HG03457 (cell line): ENCODE measurements around the gene EPS8.
"Not testable (repeated sequence)": the region's sequence is repeated elsewhere in the genome, so short reads cannot be mapped to it uniquely, and the experiment has no call there.

Experiments
- ATAC-seq: cut with Tn5 transposase; IDR thresholded peaks from one replicate; pipeline ENCODE4 v1.9.1; 2021; ENCODE audit warnings: moderate number of reproducible peaks; ENCODE audit not compliant: unreplicated experiment

Gene EPS8

GRCh38 chr12:15762162-15762561 is 27.0 kb downstream of the EPS8 start:
- not testable (repeated sequence) for ATAC-seq

- no peak for ATAC-seq
Measured at GRCh38 chr12:15757553-15758255, 31.5 kb downstream of the EPS8 start.

- no peak for ATAC-seq
Measured at GRCh38 chr12:15756822-15757221, 32.4 kb downstream of the EPS8 start.

DNA sequence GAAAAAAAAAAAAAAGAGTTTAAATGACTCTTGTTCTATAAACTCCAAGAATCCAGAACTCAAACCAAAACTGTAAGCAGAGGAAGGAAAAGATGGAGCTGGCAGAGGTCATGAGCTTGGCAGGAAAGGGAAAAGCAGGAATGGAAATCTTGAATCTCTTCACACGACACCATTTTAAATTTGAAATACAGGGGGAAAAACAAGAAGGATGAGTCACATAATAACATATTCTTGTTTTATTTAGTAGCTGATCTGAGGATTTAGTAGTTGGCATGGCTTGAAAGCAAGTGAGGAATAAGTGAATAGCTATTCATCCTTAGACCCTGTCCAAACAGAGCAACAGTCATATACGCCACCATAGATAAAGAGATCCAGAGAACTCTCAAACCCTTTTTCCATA is 35.0 kb downstream of the EPS8 start:
- no peak for ATAC-seq

DNA sequence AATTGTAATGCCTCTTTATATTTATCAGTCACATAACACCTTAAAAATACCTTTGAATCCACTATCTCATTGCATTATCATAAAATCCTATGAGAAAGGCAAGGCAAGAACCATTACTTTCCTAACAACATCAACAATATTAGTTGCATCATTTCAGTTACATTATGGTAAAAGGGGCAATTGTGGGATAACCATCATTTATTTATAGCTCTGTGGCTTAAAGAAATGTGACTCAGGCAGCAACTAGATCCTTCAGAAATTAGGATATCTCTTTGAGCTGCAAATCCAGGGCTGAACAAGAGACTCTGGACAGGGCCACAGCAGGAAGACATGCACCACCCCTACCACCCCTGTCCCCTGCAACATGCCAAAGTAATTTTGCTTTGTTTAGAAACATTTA is 36.4 kb downstream of the EPS8 start:
- no peak for ATAC-seq

DNA sequence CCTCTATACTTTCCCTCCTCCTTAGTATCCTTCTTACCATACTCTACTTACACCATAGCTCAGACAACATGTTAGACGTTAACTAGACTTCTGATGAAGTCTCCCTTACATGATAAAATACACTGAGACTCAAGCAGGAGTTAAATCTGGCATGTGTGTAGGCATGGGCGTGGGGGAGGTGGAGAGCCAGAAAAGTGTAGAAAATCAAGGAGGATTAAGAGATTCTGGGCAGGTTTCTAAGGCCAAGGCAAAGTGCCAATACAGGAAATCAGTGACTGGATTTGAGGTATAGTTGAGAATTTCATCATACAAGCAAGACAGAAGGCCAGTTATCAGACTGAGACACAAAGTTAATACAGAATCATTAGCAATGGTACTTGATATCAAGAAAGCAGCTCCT is 37.4 kb downstream of the EPS8 start:
- ATAC-seq = no peak

- ATAC-seq = no peak
Measured at GRCh38 chr12:15749937-15750336, 39.3 kb downstream of the EPS8 start.

DNA sequence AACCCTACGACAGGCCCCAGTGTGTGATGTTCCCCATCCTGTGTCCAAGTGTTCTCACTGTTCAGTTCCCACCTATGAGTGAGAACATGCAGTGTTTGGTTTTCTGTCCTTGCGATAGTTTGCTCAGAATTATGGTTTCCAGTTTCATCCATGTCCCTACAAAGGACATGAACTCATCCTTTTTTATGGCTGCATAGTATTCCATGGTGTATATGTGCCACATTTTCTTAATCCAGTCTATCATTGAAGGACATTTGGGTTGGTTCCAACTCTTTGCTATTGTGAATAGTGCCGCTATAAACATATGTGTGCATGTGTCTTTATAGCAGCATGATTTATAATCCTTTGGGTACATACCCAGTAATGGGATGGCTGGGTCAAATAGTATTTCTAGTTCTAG is 47.3 kb downstream of the EPS8 start:
- ATAC-seq = not testable (repeated sequence)

- no peak for ATAC-seq
Measured at GRCh38 chr12:15741082-15741481, 48.1 kb downstream of the EPS8 start.

DNA sequence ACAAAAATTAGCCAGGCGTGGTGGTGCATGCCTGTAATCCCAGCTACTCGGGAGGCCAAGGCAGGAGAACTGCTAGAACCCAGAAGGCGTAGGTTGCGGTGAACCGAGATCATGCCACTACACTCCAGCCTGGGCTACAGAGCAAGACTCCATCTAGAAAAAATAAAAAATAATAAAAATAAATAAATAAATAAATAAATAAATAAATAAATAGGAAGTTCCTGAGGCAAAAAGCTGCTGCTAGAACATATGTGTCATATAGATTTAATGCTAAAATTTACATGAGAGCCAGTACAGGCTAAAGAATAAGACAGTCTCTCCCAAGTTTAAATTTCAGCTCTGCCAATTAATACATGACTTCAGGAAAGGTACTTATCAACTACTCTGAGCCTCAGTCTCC is 48.8 kb downstream of the EPS8 start:
- ATAC-seq = not testable (repeated sequence)

DNA sequence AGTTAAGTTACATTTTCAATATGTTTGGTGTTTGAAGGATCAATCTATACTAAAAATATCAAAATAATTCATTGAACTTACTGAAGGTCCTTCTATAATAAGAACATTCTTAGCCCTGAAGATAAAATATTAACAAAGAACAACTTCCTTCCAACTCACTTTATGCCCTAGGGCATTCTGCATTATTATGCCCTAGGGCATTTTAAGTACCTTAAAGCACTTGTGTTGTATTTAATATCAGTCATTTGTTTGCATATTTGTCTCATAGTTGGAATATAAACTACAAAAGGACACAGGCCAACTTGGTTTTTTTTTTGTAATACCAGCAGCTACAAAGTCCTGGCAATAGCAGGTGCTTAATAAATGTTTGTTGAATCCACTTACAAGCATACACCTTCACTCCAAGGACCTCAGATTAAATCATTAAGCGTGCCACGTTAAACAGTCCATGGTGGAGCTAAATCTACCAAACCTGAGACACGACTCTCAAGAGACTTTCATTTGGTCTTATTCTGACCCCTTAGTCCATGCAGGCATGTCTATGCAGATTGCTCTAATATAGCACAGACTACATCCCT is 50.7 kb downstream of the EPS8 start:
- no peak for ATAC-seq

- ATAC-seq = no peak
Measured at GRCh38 chr12:15735837-15736615, 53.2 kb downstream of the EPS8 start.

DNA sequence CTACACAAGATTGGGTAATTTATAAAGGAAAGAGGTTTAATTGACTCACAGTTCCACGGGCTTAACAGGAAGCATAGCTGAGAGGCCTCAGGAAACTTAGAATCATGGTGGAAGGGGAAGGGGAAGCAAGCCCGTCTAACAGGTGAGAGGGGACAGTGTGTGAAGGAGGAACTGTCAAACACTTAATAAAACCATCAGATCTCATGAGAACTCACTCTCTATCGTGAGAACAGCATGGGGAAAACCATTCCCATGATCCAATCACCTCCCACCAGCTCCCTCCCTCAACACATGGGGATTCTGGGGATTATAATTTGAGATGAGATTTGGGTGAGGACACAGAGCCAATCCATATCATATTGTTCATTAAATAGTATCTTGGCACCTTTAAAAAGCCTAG is 56.1 kb downstream of the EPS8 start:
- ATAC-seq = no peak

GRCh38 chr12:15732341-15733061 is 56.7 kb downstream of the EPS8 start:
- ATAC-seq = no peak

- ATAC-seq = no peak
Measured at GRCh38 chr12:15731940-15732339, 57.2 kb downstream of the EPS8 start.

DNA sequence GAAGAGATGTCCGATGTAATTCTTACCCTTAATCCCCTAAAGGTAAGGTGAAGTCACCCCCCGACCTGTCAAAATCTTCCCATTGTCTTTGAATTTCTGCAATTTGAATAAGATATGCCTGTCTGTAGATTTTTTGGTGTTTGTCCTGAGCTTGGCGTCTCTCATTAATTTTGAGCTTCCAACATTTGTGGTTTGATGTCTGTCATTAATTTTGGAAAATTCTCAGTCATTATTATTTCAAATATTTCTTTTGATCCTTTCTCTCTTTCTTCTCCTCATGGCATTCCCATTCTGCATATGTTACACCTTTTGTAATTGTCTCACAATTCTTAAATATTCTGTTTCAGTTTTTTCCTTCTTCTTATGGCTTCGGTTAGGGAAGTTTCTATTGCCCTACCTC is 60.1 kb downstream of the EPS8 start:
- ATAC-seq = no peak

- ATAC-seq = no peak
Measured at GRCh38 chr12:15728118-15728598, 61.0 kb downstream of the EPS8 start.

- no peak for ATAC-seq
Measured at GRCh38 chr12:15726878-15727150, 62.4 kb downstream of the EPS8 start.

- no peak for ATAC-seq
Measured at GRCh38 chr12:15726027-15726877, 62.9 kb downstream of the EPS8 start.

- no peak for ATAC-seq
Measured at GRCh38 chr12:15722951-15723350, 66.2 kb downstream of the EPS8 start.
